Measurements from ENCODE around the gene CEP63.

The CEP63 gene

DNA sequence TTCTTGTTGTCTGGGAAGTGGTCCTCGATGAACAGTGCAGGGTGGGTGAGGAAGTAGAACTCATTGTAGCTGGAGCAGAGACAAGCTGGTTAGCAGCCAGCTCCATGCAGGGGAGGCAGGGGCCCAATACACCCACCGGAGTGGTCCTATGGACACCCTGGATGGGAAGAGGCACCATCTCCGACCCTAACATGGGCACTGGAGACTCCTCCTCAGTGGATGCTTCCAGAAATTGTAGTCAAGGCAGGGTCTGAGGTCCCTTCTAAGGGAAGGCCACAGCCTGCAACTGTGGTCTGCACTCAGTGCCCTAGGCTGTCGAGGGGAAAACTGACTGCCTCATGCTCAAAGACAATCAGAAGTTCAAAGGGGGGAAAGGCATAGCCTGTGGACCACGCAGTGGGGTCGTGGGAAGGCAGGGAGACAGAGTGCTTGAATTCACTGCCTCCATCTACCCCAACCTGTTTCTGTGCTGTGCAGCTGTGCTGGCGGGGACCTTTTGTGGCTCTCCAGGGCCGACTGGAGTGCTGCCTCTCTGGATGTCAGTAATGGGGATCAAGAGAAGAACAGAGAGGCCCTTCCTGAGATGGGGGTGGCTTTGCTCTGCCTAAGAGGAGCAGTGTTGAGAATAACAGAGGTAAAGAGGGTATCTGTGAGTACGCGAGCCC lies 123.0 kb downstream of the CEP63 start:
- no peak for DNase-seq (ENCODE audit: low spot score)

GRCh38 chr3:134609821-134610431 lies 124.1 kb downstream of the CEP63 start:
- no peak for DNase-seq (ENCODE audit: low spot score)

- DNase-seq (ENCODE audit: low spot score), result no peak
Measured at GRCh38 chr3:134610432-134611385, 124.9 kb downstream of the CEP63 start.

- no peak for DNase-seq (ENCODE audit: low spot score)
Measured at GRCh38 chr3:134611516-134611915, 125.7 kb downstream of the CEP63 start.

DNA sequence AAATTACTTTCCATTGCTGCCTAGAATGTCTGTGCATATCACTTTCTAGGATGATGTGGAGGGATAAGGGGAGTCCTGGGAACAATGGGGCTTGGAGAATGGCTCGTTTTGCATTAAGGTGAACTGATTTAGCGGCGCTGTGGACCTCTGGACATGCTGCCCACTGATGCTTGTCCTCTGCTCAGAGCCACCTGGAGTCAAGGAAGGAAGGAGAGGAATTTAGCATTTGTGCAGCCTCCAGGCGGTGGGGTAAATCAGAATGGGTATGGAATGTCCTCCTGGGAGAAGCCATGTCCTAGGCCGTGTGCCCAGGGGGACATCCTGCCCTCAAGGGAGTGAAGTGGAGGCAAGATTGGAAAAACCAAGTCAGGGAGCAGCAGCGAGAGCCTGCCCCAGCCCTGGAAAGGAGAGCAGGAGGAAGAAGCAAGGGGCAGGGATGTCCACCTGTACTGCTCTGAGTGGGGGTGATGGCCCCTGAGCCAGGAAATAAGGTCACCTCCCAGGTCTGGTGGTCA lies 127.2 kb downstream of the CEP63 start:
- no peak for DNase-seq (ENCODE audit: low spot score)

DNA sequence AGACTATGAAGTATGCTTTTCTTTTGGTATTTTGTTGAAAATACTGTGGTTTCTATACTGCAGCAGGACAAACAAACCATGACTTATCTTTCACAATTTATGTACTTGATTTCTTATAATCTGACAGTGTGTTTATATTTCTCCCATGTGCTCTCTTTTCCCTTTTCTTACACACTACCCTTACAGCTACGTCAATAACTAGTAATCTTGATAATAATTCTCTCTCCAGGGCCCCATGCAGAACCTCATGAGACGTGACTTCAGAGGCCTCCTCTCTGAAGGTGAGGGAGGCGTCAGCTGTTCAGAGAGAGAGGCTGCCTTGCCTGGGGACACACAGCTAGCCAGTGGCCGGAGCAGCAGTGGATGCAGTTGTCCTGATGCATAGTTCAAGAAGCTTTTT lies 129.1 kb downstream of the CEP63 start:
- no peak for DNase-seq (ENCODE audit: low spot score)

DNA sequence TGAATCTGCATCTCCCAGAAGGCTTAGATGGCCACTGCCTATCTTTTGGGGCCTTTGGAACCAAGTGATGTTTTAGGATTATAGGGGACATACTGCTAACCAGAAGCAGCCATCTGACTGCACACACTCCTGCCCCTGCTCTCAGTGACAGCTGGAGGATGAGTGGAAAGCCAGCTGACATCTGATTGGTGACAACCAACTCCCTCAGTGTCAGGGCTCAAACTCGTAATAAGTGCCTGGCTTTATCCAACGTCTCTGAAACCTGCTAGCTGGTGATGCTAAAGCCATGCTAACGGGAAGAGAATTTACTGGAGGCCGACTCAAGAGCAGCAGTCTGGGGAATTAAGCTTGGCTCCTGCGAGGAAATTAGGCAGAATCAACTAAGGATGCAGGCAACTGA lies 129.9 kb downstream of the CEP63 start:
- DNase-seq (ENCODE audit: low spot score), result no peak

DNA sequence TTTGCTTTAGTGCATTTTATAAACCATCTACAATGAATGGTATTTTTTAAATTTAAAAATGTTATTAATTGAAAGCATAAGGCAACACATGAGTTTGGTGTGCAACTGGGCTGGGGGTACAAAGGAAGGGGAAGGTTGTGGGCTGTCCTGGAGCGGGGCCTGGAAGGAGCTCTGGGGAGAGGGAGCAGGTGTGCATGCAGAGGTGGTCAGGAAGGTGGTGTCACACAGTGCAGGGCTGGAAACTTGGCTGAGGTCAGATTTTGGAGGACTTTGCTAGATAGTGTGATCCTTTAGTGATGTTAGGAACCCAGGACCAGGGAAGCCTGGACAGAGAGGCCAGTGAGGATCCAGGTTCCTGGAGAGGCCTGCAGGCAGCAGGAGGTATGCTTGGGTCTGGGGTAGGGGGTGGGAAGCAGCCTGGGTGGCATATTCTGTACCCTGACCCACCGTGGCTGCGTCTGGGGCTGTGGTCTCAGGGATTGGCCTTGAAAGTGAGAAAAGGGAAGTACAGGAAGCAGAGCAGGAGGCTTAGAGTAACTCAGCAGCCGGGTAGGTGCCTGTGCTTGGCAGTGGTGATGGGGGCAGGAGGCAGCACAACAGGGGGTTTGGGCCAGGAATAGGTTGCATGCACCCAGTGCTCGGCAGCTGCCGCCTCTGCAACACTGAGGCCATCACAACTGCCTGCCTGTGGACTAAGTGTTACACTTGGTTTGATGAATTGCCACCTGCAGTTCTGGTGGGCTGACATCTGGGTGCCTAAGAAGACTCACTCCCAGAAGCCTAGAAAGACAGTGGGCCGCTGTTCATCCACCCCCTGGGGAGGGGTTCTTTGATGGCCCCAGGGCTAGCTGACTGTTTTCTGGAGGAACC lies 132.0 kb downstream of the CEP63 start:
- no peak for DNase-seq (ENCODE audit: low spot score)

DNA sequence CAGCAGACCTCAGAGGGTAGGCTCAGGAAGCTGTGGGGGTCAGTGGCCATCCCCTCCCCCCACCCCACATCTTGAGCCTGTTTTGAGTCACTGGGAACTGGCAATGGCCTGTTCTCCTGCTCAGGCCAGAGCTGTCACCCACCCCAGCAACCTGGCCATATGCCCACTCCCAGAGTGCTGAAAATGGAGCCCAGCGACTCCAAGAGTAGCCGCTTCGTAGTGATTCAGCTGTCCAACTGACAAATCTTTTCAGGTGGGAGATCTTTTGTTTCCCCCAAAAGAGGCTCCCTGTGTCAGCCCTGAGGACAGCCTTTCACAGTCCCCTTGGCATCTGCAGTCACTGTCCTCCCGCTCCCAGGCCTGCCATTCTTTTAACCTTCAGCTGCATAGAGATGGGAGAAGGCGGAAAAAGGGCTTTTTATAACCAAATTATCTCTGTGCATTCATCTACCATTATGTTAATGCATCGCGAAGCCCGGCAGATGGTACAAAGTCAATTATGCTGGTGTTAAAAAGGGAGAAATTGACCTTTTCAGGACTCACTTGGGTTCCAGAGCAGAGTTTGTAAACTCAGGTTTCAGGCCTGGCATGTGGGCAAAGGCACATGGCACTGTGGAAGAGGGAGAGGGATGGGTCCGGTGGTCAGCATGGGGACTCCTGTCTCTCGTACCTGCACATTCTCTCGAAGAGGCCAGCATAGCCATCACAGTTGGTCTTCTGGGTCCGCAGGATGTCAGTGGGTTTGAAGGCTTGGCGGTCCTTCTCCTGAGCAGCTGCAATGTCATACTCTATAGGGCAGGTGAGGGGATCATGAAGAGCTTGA lies 132.8 kb downstream of the CEP63 start:
- no peak for DNase-seq (ENCODE audit: low spot score)

DNA sequence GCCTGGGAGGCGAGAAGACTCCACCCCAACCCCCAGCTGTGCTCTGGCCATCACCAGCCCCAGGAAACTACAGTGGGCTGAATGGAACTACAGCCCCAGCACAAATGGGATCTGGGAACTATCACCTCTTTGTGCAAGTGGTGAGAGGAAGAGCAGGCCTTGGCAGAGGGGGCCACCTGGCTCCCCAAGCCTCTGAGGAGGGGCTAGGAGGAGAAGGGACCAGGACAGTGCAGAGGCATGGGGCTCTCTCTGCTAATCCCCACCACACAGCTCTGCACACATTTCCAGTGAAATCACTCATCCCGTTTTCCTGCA lies 133.4 kb downstream of the CEP63 start:
- DNase-seq (ENCODE audit: low spot score), result no peak

DNA sequence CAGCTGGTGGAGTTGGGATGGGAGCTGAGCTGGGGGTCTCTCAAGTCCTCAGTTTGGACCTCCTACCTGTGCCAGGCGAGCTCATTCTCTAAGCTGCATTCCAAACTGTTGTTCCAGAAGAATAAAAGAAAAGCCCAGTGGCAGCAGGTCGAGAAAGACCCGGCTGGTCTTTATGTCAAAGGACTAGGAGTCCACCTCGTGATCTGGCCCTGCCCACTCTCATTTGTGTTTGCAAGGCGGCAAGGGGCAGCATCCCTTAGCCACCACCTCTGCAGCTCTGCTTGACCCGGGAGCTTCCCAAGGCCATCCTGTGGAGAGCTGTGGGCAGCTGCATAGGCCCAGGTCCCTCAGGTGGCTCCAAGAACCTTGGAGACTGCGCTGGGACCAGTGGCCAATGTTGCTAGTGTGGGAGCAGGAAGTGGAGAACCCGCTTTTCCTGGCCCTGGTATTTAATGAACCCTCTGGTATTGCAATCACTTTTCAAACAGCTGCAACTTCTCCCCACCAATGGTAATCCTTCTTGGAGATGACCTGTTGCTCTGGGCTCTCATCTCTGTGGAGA lies 134.1 kb downstream of the CEP63 start:
- no peak for DNase-seq (ENCODE audit: low spot score)

DNA sequence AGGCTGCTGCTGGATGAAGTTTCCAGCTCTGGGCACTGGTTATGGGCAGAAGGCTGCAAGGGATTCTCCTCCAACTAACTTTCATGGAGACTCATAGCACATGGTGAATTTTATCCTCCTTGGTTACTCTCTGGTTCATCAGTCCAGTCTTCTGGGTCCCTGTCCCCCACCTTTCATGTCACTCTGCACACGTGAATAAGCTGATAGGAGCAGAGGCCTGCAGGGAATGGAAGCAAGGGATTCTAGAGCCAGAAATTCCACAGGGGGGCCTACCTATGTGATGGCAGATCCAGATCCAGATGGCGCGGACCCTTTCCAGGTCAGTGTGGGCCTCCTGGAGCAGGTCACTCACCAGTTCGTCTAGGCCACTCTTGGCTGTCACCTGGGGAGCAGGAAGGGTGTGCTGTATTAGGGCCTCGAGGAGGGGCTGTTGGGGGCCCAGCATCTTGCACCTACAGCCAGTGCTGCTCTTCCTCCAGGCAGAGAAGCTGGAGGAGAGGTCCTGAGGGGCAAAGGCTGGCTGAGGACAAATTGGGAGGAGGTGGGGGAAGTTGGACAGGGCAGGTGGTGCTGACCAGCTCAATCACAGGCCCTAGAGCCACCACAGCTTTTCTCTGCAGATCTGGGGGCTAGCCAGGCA lies 134.7 kb downstream of the CEP63 start:
- no peak for DNase-seq (ENCODE audit: low spot score)

DNA sequence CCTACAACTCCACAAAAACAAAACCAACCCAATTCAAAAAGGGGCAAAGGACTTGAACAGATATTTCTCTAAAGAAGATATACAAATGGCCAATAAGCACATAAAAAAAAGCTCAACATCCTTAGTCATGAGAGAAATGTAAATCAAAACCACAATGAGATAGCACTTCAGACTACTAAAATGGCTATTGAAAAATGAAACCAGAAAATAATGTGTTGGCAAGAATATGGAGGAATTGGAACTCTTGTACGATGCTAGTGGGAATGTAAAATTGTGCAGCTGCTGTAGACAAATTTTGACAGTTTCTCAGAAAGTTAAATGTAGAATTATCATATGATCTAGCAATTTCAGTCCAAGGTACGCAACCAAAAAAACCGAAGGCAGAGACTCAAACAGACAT lies 136.0 kb downstream of the CEP63 start:
- DNase-seq (ENCODE audit: low spot score), result no peak

DNA sequence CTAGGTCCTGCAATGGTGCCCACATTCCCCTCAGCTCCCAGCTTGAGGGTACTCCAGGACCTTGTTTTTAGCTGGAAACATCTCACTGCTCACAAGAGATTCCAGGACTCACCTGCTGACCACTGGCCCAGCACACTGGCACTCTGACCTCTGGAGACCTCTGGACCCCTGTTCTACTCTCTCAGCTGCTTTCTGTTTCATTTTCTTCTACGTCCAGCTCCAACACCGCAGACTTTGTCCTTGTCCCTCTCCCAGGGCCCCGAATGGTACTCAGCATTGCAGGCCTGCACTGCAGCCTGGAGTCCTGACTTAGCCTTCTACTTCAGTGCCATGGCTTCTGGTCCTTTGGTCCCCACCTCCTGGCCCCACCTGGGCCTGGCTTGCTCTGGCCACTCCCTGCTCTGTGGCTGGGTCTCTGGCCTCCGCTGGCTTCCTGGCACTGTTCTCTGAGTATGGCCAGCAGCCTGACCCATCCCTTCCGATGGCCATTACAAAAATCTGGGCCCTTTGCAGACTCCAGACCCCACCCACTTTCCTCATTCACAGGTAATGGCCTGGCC lies 137.0 kb downstream of the CEP63 start:
- no peak for DNase-seq (ENCODE audit: low spot score)

DNA sequence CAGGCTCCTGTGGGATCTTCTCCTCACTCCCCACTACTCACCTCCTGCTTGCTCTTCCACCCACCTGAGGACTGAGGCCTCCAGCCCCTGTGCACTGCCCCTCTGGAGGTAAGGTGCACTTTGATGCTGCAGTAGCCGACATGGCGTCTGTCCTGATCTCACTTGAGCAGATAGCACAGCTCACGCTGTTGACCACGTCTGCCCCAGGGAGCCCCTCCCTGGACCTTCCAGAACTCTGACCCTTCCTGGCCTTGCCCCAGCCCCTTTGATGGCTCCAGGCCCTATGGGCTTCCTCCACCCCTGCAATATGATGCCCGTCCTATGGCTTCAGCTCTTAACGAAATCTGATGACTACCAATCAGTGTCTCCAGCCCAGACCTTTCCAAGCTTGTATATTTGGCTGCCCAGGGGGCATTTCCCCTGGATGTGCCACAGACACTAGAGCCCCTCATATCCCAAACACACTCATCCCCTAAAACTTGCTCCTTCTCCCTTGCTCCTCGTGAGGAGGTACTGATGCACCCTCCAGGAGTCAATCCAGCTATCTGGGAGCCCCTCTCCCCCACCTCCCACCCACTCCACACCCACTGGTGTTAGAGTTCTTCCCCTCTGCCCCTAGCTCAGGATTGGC lies 137.9 kb downstream of the CEP63 start:
- no peak for DNase-seq (ENCODE audit: low spot score)

Measured in kidney capillary endothelial cell (primary cell).